LNCaP clone FGC (cell line): ENCODE measurements around the gene AQP4.

ENCODE experiments used
- DNase-seq: peaks from one replicate; pipeline ENCODE4 v3.0.0-alpha.2; 2011; ENCODE audit warnings: low read depth
- H3K4me3 ChIP-seq: 2 replicates; pipeline ENCODE4 v1.5.1; 2011; ENCODE audit warnings: mild to moderate bottlenecking, low read depth, low read length, control low read depth
- TF ChIP-seq, protein P1 (sequence below): IDR thresholded peaks from 2 replicates; pipeline ENCODE4 v1.5.1; 2012; ENCODE audit warnings: mild to moderate bottlenecking; ENCODE audit not compliant: control insufficient read depth, insufficient read depth; ENCODE audit errors: extremely low read depth

Gene AQP4

DNA sequence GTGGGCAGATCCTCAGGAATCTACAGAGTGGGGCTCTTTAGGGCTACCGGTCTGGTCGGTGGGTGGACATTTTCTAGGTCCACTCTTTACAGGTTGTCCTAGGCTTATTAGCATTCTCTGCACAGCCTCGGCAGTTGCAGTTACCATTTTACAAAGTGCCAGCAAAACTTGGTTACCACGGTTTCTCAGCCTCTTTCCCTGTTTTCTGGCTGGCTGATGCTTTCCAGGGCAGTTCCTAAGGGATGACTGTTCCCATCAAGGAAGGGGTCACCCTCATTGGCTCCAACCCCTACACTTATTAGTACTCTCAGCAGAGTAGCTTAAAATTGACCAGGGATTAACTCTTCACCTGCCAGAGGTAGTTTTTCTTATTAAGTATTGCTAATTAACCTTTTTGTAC lies 2.0 kb upstream of the AQP4 start:
- no peak overlapping the region for H3K4me3 ChIP-seq
- TF ChIP-seq, protein P1, sequence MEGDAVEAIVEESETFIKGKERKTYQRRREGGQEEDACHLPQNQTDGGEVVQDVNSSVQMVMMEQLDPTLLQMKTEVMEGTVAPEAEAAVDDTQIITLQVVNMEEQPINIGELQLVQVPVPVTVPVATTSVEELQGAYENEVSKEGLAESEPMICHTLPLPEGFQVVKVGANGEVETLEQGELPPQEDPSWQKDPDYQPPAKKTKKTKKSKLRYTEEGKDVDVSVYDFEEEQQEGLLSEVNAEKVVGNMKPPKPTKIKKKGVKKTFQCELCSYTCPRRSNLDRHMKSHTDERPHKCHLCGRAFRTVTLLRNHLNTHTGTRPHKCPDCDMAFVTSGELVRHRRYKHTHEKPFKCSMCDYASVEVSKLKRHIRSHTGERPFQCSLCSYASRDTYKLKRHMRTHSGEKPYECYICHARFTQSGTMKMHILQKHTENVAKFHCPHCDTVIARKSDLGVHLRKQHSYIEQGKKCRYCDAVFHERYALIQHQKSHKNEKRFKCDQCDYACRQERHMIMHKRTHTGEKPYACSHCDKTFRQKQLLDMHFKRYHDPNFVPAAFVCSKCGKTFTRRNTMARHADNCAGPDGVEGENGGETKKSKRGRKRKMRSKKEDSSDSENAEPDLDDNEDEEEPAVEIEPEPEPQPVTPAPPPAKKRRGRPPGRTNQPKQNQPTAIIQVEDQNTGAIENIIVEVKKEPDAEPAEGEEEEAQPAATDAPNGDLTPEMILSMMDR = no peak
- no peak for DNase-seq

GRCh38 chr18:26864658-26865057 lies 849 bp downstream of the AQP4 start:
- TF ChIP-seq, protein P1 = no peak
- no peak overlapping the region for H3K4me3 ChIP-seq
- DNase-seq = no peak

DNA sequence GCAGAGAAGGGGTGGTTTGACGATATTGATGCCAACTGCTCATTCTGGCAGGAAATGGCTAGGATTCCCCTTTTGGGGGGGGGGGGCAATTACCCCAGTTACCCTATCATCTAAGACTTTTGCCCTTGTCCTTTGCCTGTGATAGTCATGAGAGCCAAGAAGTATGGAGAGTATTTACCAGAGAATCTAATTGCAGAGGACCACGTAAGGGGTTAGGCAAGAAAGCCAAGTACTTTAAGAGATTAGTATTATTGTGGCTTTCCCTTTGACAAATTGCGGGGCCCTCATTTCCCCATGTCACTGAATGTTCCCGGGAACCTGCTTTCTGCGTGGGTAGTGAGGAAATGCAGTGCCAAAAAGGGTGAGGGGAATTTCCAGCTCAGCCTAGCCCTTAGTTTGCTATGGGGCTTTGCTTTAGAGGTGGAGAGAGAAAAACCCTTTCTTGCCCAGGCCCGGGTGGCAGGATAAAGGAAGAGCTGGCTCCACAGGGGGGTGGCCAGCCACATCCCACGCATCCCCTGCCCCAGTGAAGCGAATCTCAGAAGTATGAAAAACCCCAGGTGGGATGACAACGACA lies 1.5 kb downstream of the AQP4 start:
- TF ChIP-seq, protein P1 = no peak
- H3K4me3 ChIP-seq = peak overlapping the region; percentile 49
- DNase-seq = no peak

DNA sequence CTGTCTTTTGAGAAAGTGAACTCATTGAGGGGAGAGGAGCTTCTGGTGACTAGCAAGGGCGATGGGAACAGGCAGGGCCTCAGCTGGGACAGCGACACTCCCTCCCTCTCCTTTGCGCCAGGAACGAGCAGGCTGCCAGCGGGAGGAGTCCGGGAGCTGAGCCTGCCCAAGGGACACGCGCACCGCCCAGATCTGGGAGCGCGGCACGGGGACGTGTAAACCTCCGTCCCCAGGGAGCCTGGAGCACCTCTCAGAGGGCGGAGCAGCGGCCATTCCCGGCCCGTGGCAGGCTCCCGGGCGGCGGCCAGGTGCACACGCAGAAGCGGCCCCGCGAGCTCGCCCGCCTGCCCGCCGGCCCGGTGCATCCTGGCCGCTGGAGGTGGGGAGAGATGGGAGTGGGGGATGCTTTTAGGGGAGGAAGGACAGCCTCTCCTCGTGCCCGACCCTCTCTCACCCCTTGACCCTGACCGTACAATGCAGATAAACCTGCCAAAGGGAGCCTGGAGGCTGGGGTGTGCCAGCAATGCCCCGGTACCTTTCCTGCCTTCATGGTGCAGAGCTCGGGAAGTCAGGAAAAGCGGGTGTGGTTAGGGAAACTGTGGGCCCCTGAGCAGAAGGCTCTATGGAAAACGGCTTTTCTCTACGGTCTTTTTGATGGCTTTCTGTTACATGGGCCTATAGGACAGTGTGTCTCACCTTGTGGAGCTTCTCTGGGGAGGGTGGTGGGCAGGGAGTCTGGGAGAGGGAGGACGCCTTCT lies 2.2 kb downstream of the AQP4 start:
- TF ChIP-seq, protein P1 = no peak
- peak; percentile 81 for DNase-seq
- H3K4me3 ChIP-seq = peak overlapping the region; percentile 49

DNA sequence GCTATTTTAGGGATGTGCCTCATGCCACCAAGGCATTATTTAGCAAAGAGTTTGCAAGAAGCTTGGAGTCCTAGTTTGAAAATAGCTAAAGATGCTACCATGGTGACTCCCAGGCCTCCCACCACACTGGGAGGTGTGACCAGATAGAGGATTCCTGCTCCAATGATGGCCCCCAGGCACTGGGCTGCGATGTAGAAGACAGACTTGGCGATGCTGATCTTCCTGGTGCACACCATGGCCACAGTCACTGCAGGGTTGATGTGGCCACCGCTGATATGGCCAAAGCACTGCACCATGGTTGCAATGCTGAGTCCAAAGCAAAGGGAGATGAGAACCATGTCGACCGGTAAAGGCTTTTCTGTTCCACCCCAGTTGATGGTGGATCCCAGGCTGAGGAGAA lies 3.4 kb downstream of the AQP4 start:
- DNase-seq = no peak
- TF ChIP-seq, protein P1 = no peak

GRCh38 chr18:26854292-26854881 lies 11.1 kb downstream of the AQP4 start:
- no peak for DNase-seq
- TF ChIP-seq, protein P1 = no peak
- no peak overlapping the region for H3K4me3 ChIP-seq

More for the DNA sequence above, 3.4 kb downstream of the AQP4 start:
- no peak overlapping the region for H3K4me3 ChIP-seq
